GM19452 (cell line): ENCODE data around the gene HFE.
"Not testable (repeated sequence)": the region's sequence is repeated elsewhere in the genome, so short reads cannot be mapped to it uniquely, and the experiment has no call there.

Experiments
- ATAC-seq: cut with Tn5 transposase; IDR thresholded peaks from one replicate; pipeline ENCODE4 v1.9.1; 2021; ENCODE audit not compliant: unreplicated experiment

The HFE gene

DNA sequence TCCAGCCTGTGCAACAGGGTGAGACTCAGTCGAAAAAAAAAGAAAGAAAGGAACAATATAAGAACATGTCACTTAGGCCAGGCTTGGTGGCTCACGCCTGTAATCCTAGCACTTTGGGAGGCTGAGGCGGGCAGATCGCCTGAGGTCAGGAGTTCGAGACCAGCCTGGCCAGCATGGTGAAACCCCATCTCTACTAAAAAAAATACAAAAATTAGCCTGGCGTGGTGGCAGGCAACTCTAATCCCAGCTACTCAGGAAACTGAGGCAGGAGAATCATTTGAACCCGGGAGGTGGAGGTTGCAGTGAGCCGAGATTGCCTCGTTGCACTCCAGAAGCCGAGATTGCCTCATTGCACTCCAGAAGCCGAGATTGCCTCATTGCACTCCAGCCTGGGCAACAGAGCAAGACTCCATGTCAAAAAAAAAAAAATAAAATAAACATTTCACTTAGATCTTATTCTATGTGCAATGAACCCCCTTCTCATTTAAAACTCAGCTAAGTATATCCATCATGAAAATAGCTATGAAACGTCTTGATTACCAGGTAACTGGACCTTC is 28.7 kb upstream of the HFE start:
- ATAC-seq: not testable (repeated sequence)

DNA sequence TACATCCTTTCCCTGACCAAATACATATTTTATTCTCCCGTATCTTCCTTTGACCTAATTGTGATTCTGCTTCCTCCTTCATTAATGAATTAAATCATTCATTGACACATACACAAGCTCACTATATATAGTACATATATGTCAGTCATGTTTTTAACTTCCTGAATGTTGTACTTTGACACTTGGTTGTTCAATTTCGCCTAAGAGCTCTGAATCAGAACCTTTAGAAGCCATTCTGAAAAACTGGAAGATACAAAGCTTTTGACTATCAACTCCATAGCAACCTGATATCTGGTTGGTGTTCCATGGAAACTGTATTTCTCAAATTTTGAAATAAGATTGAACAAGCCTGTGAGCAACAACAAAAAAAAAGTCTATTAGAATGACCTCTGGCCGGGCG is 27.3 kb upstream of the HFE start:
- ATAC-seq: no peak

DNA sequence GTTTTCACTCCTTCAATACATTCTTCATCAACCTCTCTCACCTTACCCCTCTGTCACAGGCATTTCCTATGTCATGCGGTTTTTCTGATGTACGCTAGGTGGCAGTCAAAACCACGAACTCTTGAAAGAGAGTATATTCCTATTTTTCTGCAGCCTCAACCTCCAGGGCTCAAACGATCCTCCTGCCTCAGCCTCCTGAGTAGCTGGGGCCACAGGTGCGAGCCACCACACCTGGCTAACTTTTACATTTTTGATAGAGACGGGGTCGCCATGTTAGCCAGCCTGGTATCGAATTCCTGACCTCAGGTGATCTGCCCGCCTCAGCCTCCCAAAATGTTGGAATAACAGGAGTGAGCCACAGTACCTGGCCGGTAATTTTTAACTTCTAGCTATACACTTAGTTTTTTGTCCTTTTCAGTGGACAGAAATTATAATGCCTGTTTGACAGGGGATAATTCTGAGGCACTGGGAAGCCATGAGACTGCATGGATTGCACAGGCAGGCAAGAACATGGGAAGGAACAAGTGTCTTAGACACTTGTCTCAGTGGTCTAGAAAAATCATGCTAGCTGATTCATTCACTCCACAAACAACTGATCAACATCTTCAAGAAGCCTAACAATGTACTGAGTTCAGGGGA is 22.5 kb upstream of the HFE start:
- no peak for ATAC-seq

DNA sequence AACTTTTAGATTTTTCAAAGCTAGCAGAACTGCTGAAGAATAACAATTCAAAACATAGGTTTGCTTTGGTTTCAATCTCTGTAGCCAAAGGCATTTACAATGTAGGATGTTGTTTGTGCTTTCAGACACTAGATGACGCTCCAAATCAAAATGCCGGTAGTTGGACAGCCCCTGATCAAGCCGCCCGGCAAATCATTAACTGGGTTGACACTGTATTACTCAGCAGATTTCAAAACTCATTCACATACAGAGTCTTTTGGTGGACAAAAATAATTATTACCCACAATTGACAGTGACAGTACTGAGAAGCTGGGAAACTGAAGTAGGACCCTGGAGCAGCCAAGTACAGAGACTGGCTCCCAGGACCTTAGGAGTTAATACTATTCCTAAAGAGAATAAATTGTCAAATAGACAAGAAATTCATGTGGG is 21.3 kb upstream of the HFE start:
- ATAC-seq: peak; percentile 92

DNA sequence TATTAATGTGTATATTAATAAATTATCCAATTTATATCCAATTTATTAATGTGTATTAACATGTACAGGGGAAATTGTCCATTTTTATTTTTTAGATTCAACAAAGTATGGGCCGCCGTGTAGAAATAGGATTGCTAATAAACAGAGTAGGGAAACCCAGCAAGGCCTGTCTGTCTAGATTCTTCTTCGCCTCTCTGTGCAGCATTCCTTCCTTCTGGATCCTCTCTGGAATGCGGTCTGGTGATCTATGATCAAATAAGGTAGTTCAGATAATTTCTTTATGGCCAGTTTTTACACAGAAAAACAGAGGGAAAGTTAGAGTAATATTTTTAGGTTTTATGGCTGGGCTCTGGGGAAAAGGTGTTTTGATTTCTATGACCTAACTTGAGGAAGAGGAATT is 19.9 kb upstream of the HFE start:
- no peak for ATAC-seq

DNA sequence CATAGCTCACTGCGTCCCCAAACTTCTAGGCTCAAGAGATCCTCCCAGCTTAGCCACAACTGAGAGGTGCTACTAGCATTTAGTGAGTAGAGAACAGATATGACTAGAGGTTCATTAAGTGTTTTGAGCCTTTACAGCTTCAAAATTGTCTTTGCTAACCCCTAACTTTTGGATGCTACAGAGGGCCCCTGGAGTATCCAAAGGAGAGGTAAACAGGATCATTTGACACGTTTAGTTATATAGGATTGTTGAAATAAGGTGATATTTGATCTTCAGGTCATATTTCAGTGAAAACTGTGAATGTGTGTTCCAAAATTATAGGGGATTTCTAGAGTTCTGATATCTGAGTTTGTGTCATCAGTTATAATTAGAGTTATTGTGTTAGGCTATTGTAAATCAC is 19.2 kb upstream of the HFE start:
- ATAC-seq: no peak

DNA sequence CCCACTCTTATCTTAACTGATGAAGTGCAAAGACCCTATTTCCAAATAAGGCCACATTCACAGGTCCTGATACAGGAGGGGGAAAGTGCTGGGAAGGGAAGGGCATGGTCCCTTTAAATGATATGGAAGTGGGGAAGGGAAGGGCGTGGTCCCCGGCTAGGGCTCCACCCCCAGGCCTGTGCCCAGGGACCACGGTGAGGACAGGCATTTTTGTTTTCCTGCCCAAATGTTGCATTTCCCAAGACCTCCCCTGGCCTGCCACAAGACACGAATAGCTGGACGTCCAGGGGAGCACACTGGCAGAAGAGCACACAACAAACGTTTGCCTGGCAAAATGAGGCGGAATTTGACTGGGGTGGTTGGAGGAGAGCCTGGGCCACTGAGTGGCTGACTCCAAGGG is 16.1 kb upstream of the HFE start:
- ATAC-seq: no peak

DNA sequence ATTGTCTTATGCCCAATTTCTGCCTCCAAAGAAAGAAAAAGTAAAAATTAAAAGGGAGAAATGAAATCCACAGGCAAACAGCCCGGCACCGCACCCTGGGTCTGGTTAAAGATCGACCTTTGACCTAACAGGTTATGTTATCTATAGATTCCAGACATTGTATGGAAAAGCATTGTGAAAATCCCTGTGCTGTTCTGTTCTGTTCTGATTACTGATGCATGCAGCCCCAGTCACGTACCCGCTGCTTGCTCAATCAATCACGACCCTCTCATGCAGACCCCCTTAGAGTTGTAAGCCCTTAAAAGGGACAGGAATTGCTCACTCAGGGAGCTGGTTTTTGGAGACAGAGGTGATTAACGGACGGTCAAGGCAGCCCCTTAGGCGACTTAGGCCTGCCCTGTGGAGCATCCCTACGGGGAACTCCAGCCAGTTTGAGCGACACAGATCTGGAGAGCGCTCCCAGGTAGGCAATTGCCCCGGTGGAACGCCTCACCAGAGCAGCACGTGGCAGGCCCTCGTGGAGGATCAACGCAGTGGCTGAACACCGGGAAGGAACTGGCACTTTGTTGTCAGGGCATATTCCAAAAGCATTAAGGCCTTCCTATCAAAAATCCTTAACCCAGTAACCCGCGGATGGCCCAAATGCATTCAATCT is 12.0 kb upstream of the HFE start:
- ATAC-seq: no peak

DNA sequence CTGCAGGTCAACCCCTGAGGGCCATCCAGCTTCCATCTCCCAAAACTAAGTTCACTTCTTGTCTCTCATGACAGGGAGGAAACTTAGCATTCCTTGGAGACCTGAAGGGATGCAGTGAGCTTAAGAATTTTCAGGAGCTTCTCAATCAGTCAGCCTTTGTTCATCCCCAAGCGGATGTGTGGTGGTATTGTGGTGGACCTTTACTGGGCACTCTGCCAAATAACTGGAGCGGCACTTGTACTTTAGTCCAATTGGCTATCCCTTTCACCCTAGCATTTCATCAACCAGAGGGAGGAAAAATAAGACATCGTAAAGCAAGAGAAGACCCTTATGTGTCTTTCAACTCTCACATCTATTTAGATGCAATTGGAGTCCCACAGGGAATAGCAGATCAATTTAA is 9.2 kb upstream of the HFE start:
- ATAC-seq: not testable (repeated sequence)

DNA sequence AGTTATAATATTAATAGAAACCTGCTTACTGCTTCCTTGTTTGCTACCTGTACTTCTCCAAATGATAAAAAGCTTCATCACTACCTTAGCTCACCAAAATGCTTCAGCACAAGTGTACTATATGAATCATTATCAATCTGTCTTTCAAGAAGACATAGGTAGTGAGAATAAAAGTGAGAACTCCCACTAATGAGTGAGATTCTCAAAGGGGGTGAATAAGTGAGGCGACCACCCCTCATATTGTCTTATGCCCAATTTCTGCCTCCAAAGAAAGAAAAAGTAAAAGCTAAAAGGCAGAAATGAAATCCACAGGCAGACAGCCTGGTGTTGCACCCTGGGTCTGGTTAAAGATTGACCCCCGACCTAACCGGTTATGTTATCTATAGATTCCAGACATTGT is 6.1 kb upstream of the HFE start:
- not testable (repeated sequence) for ATAC-seq

DNA sequence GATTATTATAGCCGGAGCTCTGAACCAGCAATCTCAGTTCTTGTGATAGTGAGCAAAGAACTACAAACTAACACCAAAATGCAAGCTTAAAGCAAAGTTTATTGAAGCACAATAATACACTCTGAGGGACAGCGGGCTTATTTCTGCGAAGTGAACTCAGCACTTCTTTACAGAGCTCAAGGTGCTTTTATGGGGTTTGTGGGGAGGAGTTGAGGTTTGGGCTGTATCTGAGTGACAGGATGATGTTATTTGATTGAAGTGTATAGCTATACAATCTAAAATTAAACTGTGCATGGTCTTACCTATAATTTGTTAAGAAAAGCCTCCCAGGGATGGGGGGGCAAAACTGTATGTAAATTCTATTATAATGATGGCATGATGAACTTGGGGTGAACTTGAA is 1.0 kb upstream of the HFE start:
- no peak for ATAC-seq

DNA sequence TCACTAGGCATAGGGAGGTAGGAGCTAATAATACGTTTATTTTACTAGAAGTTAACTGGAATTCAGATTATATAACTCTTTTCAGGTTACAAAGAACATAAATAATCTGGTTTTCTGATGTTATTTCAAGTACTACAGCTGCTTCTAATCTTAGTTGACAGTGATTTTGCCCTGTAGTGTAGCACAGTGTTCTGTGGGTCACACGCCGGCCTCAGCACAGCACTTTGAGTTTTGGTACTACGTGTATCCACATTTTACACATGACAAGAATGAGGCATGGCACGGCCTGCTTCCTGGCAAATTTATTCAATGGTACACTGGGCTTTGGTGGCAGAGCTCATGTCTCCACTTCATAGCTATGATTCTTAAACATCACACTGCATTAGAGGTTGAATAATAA is 1.1 kb downstream of the HFE start:
- no peak for ATAC-seq

DNA sequence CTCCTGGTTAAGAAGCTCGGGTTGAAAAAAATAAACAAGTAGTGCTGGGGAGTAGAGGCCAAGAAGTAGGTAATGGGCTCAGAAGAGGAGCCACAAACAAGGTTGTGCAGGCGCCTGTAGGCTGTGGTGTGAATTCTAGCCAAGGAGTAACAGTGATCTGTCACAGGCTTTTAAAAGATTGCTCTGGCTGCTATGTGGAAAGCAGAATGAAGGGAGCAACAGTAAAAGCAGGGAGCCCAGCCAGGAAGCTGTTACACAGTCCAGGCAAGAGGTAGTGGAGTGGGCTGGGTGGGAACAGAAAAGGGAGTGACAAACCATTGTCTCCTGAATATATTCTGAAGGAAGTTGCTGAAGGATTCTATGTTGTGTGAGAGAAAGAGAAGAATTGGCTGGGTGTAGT is 2.0 kb downstream of the HFE start:
- no peak for ATAC-seq

DNA sequence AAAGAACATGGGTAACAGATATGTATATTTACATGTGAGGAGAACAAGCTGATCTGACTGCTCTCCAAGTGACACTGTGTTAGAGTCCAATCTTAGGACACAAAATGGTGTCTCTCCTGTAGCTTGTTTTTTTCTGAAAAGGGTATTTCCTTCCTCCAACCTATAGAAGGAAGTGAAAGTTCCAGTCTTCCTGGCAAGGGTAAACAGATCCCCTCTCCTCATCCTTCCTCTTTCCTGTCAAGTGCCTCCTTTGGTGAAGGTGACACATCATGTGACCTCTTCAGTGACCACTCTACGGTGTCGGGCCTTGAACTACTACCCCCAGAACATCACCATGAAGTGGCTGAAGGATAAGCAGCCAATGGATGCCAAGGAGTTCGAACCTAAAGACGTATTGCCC is 5.2 kb downstream of the HFE start:
- ATAC-seq: no peak

DNA sequence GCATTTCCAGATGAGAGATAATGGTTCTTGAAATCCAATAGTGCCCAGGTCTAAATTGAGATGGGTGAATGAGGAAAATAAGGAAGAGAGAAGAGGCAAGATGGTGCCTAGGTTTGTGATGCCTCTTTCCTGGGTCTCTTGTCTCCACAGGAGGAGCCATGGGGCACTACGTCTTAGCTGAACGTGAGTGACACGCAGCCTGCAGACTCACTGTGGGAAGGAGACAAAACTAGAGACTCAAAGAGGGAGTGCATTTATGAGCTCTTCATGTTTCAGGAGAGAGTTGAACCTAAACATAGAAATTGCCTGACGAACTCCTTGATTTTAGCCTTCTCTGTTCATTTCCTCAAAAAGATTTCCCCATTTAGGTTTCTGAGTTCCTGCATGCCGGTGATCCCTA is 6.8 kb downstream of the HFE start:
- ATAC-seq: no peak

DNA sequence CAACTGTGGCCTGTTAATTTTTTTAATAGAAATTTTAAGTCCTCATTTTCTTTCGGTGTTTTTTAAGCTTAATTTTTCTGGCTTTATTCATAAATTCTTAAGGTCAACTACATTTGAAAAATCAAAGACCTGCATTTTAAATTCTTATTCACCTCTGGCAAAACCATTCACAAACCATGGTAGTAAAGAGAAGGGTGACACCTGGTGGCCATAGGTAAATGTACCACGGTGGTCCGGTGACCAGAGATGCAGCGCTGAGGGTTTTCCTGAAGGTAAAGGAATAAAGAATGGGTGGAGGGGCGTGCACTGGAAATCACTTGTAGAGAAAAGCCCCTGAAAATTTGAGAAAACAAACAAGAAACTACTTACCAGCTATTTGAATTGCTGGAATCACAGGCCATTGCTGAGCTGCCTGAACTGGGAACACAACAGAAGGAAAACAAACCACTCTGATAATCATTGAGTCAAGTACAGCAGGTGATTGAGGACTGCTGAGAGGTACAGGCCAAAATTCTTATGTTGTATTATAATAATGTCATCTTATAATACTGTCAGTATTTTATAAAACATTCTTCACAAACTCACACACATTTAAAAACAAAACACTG is 10.1 kb downstream of the HFE start:
- no peak for ATAC-seq

DNA sequence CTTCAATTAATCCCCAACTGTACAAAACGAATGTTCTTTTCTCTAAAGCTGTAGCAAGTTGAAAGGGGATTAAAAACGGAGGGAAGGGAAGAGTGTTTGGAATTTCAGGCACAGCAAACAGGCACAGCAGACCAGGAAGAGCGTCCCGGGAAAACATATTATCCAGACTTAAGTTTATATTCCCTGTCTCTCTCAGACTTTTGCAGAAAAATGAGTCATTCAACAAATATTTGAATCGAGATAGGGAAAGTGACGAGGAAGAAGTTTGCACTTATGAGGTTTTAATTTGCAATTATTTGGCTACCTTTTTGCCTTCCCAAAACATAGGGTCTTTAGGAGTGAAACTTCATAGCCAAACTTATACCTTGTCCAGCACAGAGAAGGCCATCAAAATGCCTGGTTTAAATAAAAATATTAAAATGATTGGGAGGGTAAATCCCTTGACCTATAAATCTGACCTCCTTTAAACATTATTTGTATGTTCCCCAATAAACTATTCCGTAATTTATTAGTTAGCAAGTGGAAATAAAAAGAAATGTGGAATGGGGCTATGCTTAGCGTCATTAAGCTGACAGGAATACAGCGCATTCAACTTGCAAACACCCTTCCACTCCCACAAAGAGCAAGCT is 16.0 kb downstream of the HFE start:
- peak; percentile 65 for ATAC-seq

DNA sequence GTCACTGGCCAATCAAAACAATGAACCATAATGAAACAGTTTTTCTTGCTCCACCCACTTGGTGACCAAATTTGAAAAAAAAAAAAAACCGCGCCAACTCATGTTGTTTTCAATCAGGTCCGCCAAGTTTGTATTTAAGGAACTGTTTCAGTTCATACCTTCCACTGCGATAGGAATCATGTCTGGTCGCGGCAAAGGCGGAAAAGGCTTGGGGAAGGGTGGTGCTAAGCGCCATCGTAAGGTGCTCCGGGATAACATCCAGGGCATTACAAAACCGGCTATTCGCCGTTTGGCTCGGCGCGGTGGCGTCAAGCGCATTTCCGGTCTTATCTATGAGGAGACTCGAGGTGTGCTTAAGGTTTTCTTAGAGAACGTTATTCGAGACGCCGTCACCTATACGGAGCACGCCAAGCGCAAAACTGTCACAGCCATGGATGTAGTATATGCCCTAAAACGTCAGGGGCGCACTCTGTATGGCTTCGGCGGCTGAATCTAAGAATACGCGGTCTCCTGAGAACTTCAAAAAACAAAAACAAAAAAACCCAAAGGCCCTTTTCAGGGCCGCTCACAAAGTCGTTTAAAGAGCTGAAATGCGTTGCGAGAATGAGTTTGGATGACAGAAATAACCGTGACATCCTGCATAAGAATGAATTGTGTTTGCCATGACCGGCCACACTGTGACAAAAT is 16.7 kb downstream of the HFE start:
- peak; percentile 89 for ATAC-seq

DNA sequence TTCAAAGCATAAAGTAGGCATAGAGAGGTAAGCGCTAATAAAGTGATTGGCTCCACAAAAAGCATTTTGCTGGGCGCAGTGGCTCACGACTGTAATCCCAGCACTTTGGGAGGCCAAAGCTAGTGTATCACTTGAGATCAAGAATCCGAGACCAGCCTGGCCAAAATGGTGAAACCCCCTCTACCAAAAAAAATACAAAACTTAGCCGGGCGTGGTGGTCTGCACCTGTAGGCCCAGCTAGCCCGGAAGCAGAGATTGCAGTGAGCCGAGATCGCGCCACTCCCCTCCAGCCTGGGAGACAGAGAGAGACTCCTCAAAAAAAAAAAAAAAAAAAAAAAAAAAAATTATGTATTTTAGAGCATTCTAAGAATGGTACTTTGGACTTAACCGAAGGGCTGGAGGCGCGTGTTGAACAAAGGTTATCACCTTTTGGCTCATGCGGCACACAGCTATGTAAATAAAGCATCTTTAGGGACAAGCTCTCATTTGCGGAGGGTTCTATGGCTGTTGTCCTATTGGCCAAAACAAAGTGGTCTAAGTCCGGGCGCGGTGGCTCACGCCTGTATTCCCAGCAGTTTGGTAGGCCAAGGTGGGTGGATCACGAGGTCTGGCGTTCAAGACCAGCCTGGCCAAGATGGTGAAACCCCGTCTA is 17.4 kb downstream of the HFE start:
- peak; percentile 4 for ATAC-seq

DNA sequence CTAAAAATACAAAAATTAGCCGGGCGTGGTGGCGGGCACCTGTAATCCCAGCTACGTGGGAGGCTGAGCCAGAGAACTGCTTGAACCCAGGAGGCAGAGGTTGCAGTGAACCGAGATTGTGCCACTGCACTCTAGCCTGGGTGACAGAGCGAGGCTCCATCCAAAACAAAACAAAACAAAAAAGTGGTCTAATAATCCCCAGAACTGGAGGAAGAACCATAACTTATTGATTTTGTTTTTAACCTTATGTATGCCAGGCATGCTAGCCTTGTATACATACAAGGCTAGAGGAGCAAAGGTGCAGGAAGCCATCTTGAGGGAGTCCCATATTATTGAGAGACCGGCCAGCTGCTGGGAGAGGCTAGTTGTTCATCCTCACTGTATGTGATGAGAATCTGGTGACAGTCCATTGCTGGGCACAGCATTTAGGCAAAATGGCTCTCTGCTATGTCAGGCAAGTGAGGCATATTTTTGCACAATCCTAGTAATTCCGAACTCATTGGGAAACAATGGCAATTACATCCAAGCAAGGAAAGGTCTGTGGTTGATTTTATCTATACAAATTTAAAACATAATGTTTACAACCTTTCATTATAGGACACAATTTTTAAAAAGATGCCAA is 18.0 kb downstream of the HFE start:
- no peak for ATAC-seq
